GM19025 (cell line): Measurements from ENCODE around the gene LIFR.

Experiments used
- ATAC-seq: cut with Tn5 transposase; IDR thresholded peaks from one replicate; pipeline ENCODE4 v1.9.1; 2021; ENCODE audit warnings: mild to moderate bottlenecking, low read depth, moderate library complexity; ENCODE audit not compliant: unreplicated experiment

Gene LIFR

GRCh38 chr5:38468202-38468673, 88.2 kb downstream of the LIFR start:
- no peak for ATAC-seq

GRCh38 chr5:38467353-38468040, 88.9 kb downstream of the LIFR start:
- no peak for ATAC-seq

- ATAC-seq, result no peak
Measured at GRCh38 chr5:38466424-38467189, 89.8 kb downstream of the LIFR start.

DNA sequence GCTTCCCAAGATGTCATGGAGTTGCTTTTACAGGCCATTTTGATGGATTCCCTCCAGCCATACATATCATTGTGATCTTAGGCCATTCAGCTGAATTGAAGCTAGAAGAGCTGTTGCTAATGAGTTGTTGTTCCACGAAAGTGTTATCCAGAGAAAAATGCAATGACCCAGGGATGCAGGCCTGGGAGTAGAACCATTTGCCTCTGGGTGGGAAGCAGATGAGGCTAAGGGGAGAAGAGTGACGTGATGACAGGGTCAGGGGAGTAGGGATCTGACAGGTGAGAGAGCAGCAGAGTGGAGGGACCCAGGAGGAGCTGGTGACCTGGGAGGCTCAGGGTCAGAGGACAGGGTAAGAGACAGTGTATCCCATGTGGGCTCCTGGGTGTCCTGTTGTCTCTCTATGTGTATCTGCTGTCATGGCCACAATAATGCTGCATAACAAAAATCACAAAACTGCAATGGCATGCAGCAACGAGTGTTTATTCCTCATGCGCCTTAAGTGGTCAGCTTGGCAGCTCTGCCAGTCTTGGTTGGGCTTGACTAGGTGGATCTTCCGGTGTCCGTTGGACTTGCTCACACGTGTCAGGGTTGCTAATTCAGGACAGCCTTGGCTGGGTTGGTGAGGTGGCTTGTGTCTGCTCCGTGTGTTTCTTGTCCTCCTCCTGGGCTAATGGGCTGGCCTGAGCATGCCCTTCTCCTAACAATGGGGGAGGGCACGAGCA, 90.6 kb downstream of the LIFR start:
- ATAC-seq, result no peak

DNA sequence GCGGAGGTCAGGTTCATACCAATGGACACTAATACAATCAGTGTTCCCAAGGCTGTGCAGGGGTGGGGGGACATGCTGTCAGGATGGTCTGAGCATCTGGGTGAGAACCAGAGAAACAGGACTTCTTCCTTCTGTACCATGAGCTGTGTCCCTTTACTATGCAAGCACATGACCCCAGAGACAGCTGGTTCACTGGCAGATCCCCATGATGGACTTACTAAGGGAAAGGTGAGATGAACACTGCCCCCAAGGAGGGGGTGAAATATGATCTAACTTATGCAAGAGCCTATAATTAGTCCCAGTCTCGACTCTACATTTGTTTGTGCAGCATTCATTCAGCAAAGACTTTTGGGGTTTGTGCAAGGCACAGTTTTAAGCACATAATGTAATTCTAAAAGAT, 91.4 kb downstream of the LIFR start:
- no peak for ATAC-seq

GRCh38 chr5:38463634-38464521, 92.6 kb downstream of the LIFR start:
- ATAC-seq, result no peak

- no peak for ATAC-seq
Measured at GRCh38 chr5:38462976-38463633, 93.3 kb downstream of the LIFR start.

- ATAC-seq, result no peak
Measured at GRCh38 chr5:38458174-38458573, 98.3 kb downstream of the LIFR start.

DNA sequence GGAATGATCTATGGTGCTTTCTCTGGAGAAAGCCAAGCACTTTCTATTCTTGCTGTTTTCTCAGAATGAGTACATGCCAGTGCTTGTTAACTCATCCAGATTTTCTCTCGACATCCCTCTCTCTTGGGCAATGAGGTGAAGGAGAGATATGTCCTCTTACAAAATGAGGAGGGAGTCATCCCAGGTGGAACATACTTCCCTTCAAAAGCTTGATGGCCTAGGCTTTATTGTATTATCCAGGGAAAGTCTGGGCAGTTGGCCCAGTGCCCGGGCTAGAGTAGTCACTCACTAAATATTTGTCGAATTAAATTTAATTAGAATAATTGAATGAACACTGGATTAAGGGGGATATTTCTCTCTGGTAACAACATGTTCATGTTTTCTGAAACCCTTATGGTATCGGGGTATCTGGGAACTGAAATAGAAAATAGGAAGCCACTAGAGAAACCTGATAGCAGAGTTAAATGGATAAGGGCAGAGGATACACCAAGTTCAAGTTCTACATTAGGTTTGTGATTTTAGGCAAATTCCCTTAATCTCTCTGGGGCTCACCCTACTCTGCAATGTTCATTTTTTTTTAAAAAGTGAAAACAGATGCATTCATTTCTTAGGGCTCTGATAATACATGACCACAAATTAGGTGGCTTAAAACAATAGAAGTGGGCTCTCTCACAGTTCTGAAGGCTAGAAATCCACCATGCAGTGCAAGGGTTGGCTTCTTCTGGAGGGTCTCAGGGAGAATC, 99.6 kb downstream of the LIFR start:
- ATAC-seq, result no peak

DNA sequence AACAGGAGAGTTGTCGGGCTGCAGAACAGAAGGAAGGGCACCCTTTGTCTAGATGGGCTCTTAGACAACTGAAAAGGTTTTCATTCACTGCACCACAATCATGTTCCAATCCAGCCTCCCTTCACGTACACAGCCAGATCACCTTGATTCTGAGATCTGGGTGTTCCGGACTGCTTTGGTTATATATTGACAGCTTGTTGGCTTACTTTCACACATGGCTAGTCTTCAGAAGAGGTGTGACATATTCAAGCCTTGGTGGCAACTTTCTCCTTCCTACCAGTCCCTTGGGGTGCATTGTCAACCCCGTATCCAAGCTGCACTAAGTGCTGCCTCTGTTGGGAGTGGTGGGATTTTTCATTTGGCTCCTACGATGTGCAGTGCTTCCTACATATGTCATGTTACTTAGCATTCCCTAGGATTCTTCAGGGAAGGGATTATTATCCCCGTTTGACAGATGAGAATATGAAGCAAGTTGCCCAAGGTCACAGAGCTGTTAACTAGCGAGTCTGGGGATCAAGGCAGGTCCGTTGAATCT, 100.6 kb downstream of the LIFR start:
- ATAC-seq, result peak; percentile 39

GRCh38 chr5:38453921-38454320, 102.5 kb downstream of the LIFR start:
- ATAC-seq, result no peak

GRCh38 chr5:38453506-38453905, 102.9 kb downstream of the LIFR start:
- peak; percentile 96 for ATAC-seq

- no peak for ATAC-seq
Measured at GRCh38 chr5:38452201-38452600, 104.2 kb downstream of the LIFR start.

- no peak for ATAC-seq
Measured at GRCh38 chr5:38451074-38451725, 105.2 kb downstream of the LIFR start.

DNA sequence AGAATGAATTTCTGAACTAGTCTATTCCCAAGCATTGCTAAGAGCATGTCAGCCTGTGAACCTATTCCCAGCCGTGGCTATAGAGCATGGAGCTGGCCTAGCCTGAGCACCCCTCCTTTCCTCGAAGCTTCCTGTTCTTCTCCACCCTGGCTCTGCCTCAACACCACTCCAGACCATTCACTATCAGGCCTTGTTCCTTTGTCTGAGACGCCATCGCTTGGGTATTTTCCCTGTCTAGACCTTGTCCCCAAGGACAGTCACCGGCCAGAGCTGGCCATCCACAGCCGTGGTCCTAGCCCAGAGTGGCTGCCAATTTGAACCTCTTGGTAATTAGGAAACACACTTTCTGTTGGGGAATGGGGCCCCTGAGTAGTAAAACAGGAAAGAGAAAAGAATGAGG, 105.8 kb downstream of the LIFR start:
- no peak for ATAC-seq

DNA sequence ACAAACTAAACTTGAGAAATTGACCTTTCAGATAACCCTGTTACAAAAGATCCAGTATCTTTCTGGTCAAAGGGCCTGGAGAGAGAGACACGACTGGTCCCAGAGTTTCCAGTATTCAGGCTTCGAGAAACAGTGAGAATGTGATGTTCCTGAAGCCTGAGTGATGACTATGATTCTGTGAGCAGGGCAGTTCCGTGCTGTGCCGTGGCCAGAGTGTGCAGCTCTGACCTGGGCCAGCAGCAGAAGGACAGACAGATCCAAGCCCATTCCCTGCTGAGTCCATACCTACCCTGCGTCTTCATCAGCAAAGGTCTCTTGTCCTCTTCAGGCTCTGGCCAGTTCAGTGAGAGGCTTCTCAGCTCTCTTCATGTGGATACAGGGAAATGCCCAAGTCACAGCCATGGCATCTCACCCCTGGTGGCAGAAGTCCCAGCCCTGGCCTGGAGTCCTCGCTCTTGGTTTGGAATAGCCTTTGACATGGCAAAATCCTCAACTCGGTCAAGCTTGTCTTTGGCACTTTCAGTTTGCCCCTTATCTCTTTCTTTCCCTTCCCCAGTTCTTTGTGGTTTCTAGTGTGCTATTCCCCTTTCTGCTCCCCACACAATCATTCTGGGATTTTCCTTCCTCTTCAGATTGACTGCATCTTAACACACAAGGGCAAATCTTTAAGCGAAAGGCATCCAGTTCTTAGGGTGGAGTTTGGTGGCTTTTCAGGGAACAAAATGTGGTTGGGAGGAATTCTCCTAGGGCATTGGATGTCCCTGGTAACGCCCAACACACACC, 107.7 kb downstream of the LIFR start:
- ATAC-seq, result no peak

DNA sequence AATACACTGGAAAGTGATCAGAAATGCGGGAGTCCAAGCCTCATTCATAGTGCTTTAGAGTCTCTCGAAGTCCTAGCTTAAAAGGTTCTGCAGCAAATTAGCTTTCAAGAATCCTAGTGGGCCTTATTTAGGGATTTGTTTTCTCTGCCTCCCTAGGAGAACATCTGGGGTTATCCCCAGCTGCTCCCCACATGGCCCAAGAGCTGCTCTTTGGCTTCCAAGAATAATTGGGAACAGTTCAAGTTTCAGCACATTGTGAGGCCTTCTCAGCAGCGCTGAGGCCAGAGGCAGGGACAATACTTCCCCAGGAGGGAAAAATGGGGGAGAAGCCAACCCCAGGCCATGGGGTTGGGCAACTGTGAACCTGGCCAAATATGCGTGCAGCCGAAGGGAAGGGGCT, 108.7 kb downstream of the LIFR start:
- ATAC-seq, result no peak

DNA sequence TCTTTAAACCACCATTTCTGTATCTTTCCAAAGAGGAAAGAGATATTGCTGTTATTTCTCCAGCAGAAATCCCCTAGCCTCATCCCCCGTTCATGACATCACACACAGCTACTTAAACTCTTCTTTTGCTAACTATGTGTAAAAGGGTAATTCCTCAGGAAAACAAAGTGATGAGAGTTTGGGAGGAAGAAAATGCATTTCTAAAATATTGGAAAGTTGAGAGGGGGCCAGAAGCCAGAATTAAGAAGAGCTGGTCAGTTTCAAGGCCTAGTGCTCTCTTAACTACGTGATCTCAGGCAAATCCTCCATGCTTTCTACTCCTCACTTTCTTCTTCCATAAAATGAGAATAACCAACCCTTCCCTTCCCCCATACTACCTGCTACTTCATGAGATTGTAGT, 109.4 kb downstream of the LIFR start:
- ATAC-seq, result no peak
